Neural cell (in vitro differentiated cells): Measurements from ENCODE around the gene PRKAR1B. TPM values are rescaled to one million over a fixed set of nuclear protein-coding genes. Genes with fewer than 3 reads are reported as not detected.

Experiments used
- H2AFZ ChIP-seq: fragments of 200-600, 300-800 bp; sonication (generic), shearing (Covaris generic); 2 replicates; pipeline ENCODE4 v1.6.0; 2014; ENCODE audit warnings: low read depth, mild to moderate bottlenecking, antibody characterized with exemption, low read length, moderate library complexity
- H3F3A ChIP-seq: fragments of 200-600 bp; shearing (Covaris generic); 2 replicates; pipeline ENCODE4 v1.6.1; 2016; ENCODE audit warnings: mild to moderate bottlenecking, moderate library complexity, mixed read lengths, antibody characterized with exemption, low read length; ENCODE audit not compliant: insufficient read depth, poor library complexity, severe bottlenecking
- H3K27ac ChIP-seq: fragments of 200-600, 300-800 bp; sonication (generic), shearing (Covaris generic); 2 replicates; pipeline ENCODE4 v1.5.1; 2014; ENCODE audit warnings: mild to moderate bottlenecking, low read length, moderate library complexity
- H3K27me3 ChIP-seq: fragments of 300-800, 200-600 bp; sonication (generic), shearing (Covaris generic); 2 replicates; pipeline ENCODE4 v1.6.0; 2014; ENCODE audit warnings: mild to moderate bottlenecking, low read depth, low read length, moderate library complexity; ENCODE audit not compliant: insufficient read depth
- H3K36me3 ChIP-seq: fragments of 300-800, 200-600 bp; sonication (generic), shearing (Covaris generic); 2 replicates; pipeline ENCODE4 v1.5.1; 2014; ENCODE audit warnings: mild to moderate bottlenecking, antibody characterized with exemption, low read length, moderate library complexity; ENCODE audit not compliant: insufficient read depth
- H3K4me2 ChIP-seq: fragments of 300-800, 200-600 bp; sonication (generic), shearing (Covaris generic); 2 replicates; pipeline ENCODE4 v1.6.0; 2014; ENCODE audit warnings: mild to moderate bottlenecking, low read length
- H3K4me3 ChIP-seq: fragments of 300-800, 200-600 bp; sonication (generic), shearing (Covaris generic); 2 replicates; pipeline ENCODE4 v1.5.1; 2014; ENCODE audit warnings: mild to moderate bottlenecking, low read length, moderate library complexity
- H3K79me2 ChIP-seq: fragments of 200-600 bp; shearing (Covaris generic); replicated peaks from 2 replicates; pipeline ENCODE4 v1.6.0; 2014; ENCODE audit warnings: mild to moderate bottlenecking, low read length, moderate library complexity; ENCODE audit not compliant: insufficient read depth
- H3K9ac ChIP-seq: fragments of 300-800, 200-600 bp; sonication (generic), shearing (Covaris generic); 2 replicates; pipeline ENCODE4 v1.6.1; 2016; ENCODE audit warnings: mild to moderate bottlenecking, low read length, mixed read lengths
- H3K9me2 ChIP-seq: fragments of 200-600 bp; shearing (Covaris generic); 2 replicates; pipeline ENCODE4 v1.6.1; 2016; ENCODE audit warnings: mild to moderate bottlenecking, low read length, mixed read lengths; ENCODE audit not compliant: insufficient read depth
- H3K9me3 ChIP-seq: fragments of 200-600, 300-800 bp; sonication (generic), shearing (Covaris generic); 2 replicates; pipeline ENCODE4 v1.6.1; 2016; ENCODE audit warnings: mild to moderate bottlenecking, mixed run types, low read length, moderate library complexity, mixed read lengths
- H4K20me1 ChIP-seq: fragments of 200-600 bp; shearing (Covaris generic); 2 replicates; pipeline ENCODE4 v1.6.1; 2016; ENCODE audit warnings: mild to moderate bottlenecking, mixed run types; ENCODE audit not compliant: insufficient read depth
- CTCF ChIP-seq: fragments of 450-650 bp; IDR thresholded peaks from 2 replicates; pipeline ENCODE4 v1.5.1; 2014; ENCODE audit warnings: antibody characterized with exemption, mild to moderate bottlenecking, moderate library complexity; ENCODE audit not compliant: poor library complexity, severe bottlenecking
- EP300 ChIP-seq: fragments of 450-650 bp; conservative IDR thresholded peaks from 2 replicates; pipeline ENCODE4 v1.6.1; 2014; ENCODE audit warnings: antibody characterized with exemption, mild to moderate bottlenecking, moderate library complexity; ENCODE audit not compliant: poor library complexity, severe bottlenecking
- EZH2 ChIP-seq: fragments of 200-600, 300-800 bp; shearing (Covaris generic), sonication (generic); IDR thresholded peaks from 2 replicates; pipeline ENCODE4 v1.6.1; 2014; ENCODE audit warnings: antibody characterized with exemption, low read length, borderline replicate concordance, mild to moderate bottlenecking; ENCODE audit not compliant: insufficient read depth, poor library complexity, severe bottlenecking
- MXI1 ChIP-seq: fragments of 450-650 bp; conservative IDR thresholded peaks from 2 replicates; pipeline ENCODE4 v1.6.1; 2014; ENCODE audit warnings: antibody characterized with exemption, mild to moderate bottlenecking; ENCODE audit not compliant: poor library complexity, severe bottlenecking
- POLR2AphosphoS5 ChIP-seq: IDR thresholded peaks from 2 replicates; pipeline ENCODE4 v1.6.1; 2012
- RAD21 ChIP-seq: fragments of 450-650 bp; conservative IDR thresholded peaks from 2 replicates; pipeline ENCODE4 v1.6.1; 2014; ENCODE audit warnings: antibody characterized with exemption, mild to moderate bottlenecking, moderate library complexity
- REST ChIP-seq: IDR thresholded peaks from 2 replicates; pipeline ENCODE4 v1.6.1; 2012; ENCODE audit warnings: borderline replicate concordance
- SMC3 ChIP-seq: fragments of 450-650 bp; conservative IDR thresholded peaks from 2 replicates; pipeline ENCODE4 v1.6.1; 2014; ENCODE audit warnings: antibody characterized with exemption, mild to moderate bottlenecking, moderate library complexity; ENCODE audit not compliant: poor library complexity
- polyA plus RNA-seq: library from polyadenylated mRNA; depleted of rRNA; stranded (reverse); fragments of >200 nt; gene quantifications from 2 replicates; pipeline ENCODE4 v1.2.3, GENCODE V29; 2014

The PRKAR1B gene
- polyA plus RNA-seq, 1 donor from 2014 or later = 38.6 TPM

- Histone ChIP-seq H3K27ac (no peak overlapping the region), H3K27me3 (peaks cover 50% of the 10 kb centered on the region), H4K20me1 (no peaks in the 10 kb centered on the region), H3K9me3 (no peaks in the 10 kb centered on the region), H3K9me2 (no peaks in the 10 kb centered on the region), H3K36me3 (no peaks in the 10 kb centered on the region), H3K4me2 (no peak overlapping the region), H3K9ac (no peak overlapping the region), H3K4me3 (no peak overlapping the region), H2AFZ (no peak overlapping the region), H3F3A (no peaks in the 10 kb centered on the region), H3K79me2 (no peaks in the 10 kb centered on the region)
- TF ChIP-seq POLR2AphosphoS5 (no peak), RAD21 (no peak), MXI1 (no peak)
Observed at GRCh38 chr7:523347-524336, 203.4 kb downstream of the PRKAR1B start.

- H3K27me3 ChIP-seq = peaks cover 56% of the 10 kb centered on the region
Observed at GRCh38 chr7:522951-523314, 204.1 kb downstream of the PRKAR1B start.

More at GRCh38 chr7:522951-523314, 204.1 kb downstream of the PRKAR1B start:
- Histone ChIP-seq H3K9me2 (no peaks in the 10 kb centered on the region), H3K9me3 (no peaks in the 10 kb centered on the region), H3K9ac (no peak overlapping the region), H3F3A (no peaks in the 10 kb centered on the region), H3K27ac (no peak overlapping the region), H3K79me2 (no peaks in the 10 kb centered on the region), H3K36me3 (no peaks in the 10 kb centered on the region), H4K20me1 (no peaks in the 10 kb centered on the region), H2AFZ (no peak overlapping the region), H3K4me2 (no peak overlapping the region), H3K4me3 (no peak overlapping the region)
- TF ChIP-seq REST = no peak
- no peak for TF ChIP-seq CTCF
- no peak for TF ChIP-seq EZH2
- no peak for TF ChIP-seq RAD21
- TF ChIP-seq POLR2AphosphoS5 = no peak
- no peak for TF ChIP-seq SMC3
- TF ChIP-seq MXI1 = no peak
- TF ChIP-seq EP300 = no peak
